Measurements from ENCODE around the gene TREML4.

TREML4 gene

DNA sequence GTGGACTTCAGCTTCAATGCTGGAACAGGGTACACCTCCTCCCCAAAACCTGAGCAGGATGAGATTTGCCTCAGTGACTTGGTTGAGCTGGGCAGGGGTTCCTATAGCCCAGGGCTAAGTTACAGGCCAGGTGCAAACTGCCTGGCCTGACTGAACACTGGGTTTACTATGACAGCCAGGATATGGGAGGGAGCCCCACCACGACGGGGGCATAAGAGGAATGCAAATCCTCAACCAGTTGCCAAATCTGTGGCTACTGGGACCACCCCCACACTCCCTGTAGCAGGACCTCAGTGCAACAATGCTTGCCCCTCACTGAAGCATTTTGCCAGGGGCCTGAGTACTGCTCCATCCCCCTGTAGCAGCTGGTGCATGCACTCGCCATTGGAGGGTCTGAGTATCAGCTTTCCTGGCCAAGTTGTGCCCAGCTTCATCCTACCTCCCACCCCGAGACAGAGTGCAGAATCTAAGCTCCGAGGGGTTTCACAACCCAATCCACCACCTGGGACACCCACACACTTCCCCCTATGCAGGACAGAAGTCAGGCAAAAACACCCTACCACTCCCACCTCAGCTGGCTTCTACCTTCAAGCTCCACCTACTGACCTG, 27.6 kb downstream of the TREML4 start:
- DNase-seq, result no peak

DNA sequence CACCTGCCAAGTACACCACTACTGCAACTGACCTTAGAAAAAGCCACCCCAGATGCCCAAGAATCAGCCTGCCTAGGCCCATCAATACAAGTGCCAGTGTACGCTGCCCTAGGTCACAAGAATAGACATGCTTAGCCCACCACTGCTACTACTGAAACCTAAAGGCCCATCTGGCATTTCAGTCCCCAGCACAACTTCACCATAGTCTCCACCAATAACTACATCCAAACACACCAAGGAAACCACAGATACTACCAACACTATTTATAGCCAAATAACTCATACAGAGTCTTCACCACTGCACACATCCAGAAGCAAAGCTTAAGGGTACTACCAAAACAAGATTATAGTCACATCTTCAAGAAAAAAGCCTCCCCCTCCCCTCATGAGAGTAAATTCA, 28.2 kb downstream of the TREML4 start:
- DNase-seq, result no peak

DNA sequence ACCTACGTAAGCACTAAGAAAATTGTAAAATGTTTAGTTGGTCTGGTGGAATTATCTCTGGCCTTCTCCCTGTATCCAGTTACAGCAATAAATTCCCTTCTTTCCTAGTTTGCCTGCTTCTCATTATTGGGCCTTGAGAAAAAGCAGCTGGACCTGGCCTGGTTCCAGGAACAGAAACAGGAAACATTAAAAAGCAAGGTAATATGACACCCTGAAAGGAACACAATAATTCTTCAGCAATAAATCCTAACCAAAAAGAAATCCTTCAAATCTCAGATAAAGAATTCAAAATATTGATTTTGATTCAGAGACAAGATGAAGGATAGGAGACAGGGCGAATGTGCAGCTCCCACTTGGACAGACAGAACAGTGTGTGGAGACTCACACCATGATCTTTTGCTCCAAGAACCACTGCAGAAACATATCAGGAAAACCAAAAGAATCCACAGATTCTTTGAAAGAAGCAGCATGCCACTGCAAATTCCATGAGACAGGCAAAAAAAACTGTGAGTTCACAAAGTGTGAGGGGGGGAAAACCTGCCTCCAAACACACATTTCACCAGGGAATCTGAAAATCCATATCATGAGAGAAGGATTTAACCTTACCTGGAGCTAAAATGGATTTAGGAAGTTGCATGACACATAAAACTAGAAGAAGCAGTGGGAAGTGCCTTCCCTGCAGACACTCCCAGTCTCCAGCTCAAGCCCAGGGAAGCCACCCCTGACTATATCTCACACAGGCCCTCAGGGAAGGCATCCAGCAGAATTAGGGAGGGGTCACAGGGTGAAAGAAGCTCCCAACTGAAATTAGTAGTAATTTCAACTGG, 29.4 kb downstream of the TREML4 start:
- no peak for DNase-seq

DNA sequence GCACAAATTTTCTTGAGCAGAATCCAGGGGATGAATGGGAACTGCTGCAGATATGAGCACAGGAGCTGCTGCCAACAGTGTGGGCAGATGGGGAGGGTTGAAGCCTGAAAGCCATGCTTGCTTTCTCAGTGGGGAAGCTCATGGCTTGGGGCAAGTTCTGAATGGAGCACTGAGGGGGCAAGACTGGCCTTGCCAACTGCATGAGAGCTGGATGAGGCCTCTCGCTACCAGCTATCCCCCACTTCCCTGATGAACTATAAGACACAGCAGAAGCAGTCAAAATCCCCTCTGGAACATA, 30.0 kb downstream of the TREML4 start:
- DNase-seq, result no peak

DNA sequence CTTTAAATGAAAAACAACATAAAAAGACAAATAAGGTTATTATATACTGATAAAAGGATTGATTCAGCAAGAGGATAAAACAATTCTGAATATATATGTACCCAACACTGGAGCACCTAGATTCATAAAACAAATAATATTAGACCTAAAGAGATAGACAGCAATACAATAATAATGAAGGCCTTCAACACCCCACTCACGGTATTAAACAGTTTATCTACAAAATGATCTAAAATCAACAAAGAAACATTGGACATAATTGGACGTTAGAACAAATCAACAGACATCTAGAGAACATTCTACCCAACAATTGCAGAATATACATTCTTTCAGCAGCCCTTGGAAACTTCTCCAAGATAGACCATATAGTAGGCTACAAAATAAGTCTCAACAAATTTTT, 34.3 kb downstream of the TREML4 start:
- DNase-seq, result no peak

DNA sequence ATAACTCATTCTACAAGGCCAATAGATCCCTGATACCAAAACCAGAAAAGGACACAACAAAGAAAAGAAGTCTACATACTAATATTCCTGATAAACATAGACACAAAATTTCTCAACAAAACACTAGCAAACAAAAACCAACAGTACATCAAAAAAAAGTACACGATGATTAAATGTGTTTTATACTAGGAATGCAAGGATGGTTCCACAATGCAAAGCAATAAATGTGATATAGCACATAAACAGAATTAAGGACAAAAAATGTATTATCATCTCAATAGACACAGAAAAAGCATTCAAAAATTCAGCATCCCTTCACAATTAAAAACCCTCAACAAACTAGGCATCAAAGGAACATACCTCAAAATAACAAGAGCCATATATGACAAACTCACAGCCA, 35.1 kb downstream of the TREML4 start:
- DNase-seq, result no peak

DNA sequence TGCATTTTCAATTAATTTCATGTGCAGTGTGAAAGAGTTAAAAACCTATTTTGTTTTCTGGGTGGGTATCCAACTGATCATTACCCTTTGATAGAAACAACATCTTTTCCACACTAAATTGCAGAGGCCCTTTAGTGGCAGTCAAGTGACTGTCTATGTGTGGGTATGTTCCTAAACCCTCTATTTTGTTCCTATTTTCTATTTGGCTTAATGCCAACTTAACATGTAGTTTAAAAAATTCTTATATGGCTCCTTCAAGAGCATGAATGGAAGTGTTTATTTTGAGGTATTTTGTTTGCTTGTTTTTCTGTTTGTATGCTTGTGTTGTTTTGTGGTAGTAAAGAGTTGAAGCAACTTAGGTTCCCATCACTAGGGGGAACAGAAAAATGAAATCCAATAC, 38.4 kb downstream of the TREML4 start:
- DNase-seq, result no peak

DNA sequence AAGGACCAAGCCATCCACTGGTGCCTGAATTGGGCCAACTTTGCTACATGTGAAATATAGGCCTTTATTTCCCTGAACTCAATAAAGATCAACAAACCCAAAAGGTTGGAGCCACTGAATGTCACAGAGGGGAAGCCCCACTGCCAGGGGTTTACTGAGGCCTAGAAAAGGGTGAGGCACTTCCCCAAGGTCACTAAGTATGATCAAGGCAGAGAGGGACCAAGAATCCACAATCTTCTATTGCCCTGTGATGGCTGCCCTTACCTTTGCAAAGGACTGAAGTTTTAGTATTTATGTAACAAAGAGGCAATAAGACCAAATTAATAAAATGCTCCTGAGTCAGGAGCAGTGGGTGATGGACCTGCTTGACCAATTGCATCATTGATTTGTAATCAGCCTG, 40.3 kb downstream of the TREML4 start:
- no peak for DNase-seq

DNA sequence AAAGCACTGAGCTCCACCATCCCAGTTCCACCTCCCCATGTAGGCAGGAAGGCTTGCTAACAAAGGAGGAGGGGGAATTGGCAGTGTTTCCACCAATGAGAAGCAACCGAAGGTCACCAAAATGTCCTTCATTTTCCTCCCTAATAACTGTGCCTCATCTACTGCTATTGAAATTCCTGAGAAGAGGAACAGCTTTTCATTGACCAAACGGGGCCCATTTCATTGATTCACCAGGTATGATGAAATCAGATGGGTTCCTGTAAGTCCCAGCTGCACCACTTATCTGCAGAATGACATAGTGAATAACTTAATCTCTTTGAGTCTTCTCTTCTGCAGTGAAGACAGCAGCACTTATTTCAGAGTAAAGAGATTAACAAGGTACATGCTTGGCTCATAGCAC, 41.0 kb downstream of the TREML4 start:
- no peak for DNase-seq

DNA sequence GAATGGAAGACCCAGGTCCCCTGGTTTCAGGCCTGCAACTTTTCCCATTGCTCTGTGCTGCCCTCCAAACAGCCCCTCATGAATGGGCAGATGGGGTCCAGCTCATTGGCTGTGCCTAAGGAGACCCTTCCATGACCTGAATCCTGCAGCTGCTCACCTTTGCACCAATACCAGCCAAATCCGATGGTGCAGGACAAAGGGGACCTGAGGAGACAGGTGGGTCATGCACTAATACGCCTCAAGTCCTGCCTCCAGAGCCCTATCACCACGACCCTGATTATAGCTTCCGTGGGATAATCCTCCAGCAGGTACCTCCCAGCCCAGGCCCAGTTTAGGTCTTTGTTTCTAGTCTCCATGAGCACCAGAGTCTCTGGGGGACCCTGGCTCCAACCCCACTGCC, 41.6 kb downstream of the TREML4 start:
- DNase-seq, result no peak

DNA sequence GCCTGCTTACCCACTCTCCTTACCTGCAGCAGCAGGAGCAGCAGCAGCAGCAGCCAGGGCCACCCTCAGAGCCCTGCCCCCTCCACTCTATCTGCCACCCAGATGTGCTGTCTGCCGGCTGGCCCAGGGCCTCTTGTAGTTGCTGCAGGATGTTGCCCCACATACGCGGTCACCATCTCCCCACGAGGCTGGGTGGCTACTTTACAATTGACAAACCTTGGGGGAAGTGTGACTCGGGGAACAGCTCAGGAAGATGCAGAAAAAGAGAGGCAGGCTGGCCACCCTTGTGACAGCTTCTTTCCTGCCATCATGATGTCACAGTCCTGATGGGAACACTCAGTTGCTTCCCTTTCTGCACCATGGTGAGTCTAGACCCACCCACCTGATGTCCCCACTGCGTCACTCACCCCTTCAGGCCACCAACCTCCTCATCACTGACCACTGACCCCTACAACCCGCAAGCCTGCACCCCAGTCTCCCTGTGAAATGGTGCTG, 43.8 kb downstream of the TREML4 start:
- DNase-seq, result no peak

DNA sequence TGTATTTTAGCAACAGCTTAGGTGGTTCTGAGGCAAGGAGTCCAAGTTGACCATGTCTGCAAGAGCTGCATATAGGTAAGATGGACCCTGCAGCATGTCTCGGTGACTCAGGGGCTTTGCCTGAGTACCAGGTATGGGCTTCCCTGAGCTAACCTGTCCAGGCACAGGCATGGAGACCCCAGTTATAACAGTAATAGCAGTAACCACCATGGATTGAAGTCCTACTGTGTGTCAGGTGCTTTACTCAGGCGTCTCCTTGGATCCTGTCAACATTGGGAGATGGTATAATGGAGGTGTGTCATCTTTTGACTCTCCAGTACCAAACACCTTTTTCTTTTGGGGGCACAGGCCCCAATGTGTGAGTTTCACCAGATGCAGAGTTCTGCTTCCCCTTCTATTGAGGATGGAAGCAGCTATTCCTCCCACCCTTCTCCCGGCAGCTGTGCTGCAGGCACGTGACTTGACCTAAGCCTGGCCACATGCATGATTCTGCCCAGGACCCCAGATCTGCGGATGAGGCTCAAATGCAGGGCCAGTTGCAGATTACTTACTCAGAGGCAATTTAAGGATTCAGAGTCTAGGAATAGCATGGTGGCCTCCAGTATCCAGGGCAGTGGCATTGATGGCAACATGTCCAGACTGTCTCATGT, 44.6 kb downstream of the TREML4 start:
- no peak for DNase-seq

DNA sequence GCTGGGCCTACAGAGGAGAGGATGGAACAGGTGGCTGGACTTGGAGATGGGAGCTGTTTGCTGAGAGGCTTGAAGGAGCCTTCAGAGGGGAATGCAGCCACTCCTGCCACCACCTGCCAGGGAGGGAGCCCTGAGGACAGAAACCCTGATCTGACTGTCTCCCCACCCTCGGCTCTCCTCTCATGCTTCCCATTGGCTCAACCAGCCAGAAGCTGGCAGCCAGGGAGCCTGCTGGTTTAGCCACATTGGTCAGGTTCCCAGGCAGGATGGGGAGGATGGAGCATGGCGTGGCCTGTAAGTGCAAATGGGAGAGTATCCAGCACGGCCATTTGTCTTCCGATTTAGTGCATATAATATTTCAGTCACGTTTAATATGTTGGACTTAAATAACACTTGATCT, 45.6 kb downstream of the TREML4 start:
- no peak for DNase-seq

DNA sequence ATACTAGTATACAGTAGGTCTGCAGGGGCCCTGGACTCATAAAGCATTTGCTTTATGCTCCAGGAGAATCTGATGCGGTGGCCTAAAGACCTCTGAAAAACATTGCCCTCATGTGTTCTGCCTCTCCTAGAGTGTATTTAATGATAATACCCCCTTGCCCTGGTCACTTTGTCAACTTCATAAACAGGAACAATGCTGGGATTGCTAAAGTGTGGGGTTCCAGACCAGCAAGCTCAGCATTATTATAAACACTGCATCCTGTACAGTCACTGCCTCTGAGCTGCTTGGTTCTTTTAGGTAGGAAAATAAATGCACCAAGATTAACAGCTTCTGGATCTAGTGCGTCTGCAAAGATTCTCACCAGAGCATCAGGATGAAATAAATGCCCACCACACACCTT, 46.1 kb downstream of the TREML4 start:
- no peak for DNase-seq

DNA sequence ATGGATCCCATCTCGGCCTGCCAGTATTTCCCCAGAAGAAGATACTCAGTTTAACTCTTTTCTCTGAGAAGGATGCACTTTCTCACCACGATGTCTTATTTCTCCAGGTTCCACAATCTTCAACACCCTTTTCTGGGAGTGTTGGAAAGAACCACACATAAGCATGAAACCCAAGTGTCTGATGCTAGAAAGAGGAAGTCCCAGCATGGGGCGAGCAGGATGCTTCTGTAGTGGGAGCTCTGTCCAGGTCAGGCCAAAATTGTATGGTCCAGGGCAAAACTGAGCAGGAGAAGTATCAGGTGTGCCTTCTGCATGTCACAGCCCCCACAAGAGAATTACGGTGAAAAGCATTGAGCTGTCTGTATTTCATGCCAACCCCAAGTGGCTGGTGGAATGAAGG, 47.3 kb downstream of the TREML4 start:
- no peak for DNase-seq

DNA sequence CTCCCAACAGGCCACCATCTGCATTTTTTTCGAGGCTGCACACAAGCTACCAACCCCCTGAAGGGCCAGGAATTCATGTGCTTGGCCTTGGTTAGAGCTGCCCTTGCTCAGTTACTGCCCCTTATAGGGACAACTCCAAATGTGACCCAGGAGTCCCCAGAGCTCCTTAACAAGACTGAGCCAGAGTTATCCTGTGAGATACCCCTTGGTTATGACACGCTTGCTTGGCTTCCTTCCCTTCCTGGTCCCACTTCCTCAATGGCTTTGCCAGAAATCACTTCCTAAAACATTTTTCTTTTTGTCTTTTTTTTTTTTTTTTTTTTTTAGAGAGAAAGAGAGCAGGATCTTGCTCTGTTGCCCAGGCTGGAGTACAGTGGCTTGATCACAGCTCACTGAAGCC, 49.5 kb downstream of the TREML4 start:
- no peak for DNase-seq

DNA sequence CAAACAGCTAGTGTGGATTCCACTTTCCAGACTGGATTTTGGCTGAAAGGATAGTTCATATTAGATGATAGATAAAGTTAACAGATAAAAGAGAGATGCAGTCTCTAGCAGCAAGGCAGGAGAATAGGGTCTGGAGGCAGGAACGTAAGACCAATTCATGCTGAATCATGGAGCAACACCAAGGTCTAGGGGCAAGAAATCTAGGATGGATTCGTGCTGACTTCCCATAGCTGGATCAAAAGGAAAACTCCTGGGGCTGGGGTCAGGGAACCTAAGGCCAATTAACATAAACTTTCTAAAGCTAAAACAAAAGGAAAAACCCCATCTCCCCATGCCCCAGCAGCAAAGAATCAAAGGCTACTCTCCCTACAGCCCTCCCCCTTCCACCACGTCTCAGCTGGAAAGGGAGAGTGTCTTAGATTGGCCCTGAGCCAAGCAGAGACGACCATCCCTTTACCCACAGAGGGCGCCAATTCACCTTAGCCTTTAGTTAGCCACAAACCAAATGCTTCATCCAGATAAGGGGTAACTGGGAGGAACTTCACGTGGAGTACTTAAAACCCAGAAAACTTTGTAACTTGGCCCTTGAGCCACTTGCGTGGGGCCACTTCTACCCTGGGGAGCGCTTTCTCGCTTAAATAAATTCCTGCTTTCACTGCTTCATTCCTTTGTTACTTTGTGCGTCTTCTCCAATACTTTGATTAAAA, 50.7 kb downstream of the TREML4 start:
- DNase-seq, result peak; percentile 31

DNA sequence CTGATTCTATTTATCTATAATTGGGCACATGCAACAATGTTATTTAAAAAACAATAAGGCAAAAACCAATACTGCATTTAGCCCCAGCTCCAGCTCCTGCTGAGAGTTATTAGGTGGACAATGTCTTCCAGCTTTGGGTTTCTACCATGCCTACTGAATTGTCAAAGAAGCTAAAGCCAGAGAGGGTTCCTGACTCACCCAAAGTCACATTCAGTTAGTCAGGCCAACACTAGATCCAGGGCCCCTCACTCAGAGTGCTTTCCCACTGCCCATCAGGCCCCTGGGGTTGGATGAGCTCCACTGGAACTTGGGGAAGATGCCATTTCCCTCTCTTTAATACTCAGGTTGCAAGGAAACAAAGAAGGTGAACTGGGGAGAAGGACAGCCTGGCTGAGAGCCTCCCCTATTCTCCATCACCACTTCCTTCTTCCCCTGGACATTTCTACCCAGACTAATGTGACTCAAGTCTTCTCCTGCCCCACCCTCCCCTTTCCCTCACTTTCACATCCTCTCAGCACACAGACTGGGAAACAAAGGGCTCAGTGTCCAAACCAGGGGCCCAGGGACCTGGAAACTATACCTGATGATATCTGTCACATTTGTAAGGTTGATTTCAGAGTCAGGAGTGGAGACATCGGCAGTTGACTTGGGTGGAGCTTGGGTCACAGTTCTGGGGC, 52.4 kb downstream of the TREML4 start:
- DNase-seq, result no peak

DNA sequence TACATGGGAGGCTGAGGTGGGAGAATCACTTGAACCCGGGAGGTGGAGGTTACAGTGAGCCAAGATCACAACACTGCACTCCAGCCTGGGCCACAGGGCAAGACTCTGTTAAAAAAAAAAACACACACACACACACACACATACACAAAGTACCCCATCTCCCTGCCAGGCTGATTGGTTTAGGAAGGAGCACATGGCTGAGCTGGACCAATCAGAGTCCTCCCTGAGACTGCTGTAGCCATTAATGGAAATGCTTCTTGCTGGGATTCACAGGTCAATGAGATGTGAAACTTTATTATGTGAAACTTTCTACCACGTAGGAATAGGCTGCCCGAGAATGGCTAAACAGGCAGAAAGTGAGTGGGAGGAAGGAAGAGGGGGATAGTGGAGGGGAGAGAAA, 55.5 kb downstream of the TREML4 start:
- no peak for DNase-seq

DNA sequence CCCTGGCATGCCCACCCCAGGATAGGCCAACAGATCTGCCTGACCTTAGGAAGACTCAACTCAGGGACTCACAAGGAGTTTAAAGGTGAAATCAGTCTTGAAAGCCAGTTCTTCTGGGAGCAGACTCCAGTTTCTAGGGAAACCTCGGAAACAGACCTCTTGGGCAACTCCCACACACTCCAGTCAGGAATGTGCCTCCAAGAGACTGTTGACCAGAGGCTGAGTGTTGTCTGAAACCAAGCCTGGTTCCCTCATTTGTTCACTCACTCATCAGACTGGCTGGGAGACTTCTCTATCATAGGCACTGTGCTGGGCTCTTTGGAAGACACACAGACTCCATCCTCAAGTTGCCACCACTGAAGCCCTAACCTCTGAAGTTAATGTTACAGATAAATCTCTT, 56.6 kb downstream of the TREML4 start:
- no peak for DNase-seq

DNA sequence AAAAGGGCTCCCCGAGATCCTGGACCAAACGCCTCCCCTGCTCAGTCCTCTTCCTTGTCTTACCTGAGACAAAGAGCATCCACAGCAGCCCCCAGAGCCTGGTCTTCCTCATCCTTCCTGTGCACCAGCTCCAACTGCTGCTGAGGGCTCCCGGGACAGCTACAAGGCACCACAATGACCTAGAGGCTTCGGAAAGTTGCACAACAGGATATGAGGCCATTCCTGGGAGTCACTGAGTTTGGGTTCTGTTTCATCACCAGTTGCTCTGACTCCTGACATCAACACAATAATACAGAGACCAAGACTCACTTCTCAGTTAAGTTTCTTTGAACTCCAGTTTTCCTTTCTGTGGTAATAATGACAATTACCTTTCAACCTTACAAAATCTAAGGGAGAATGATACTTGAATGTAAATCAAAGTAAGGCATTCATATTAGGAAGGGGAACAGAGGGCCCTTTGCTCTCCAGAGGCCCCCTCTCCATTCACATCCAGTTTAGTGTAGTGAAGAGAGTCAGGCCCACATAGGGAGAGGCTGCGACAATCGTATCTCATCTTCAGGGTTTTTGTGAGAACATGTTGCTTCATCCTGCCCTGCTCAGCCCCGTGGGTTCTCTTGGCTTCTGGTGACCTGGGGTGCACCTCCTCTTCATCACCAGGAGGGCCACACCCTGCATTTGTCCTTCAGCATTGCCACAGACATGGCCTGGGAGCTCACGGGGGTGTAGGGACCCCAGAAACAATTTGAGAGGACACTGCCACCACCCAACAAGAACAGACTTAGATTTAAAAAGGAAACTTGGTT, 58.6 kb downstream of the TREML4 start, which contains the start of gene TREM1:
TSS of gene TREM1 (minus strand) at position 139 of the 803 bp plus-strand sequence. CDS start at position 112, 27 bp downstream.
- no peak for DNase-seq
